Right ventricle myocardium inferior (tissue), 1 donor: ENCODE data around the gene RTP3. TPM values are rescaled to one million over a fixed set of nuclear protein-coding genes. Genes with fewer than 3 reads are reported as not detected.
"Not testable (repeated sequence)": the region's sequence is repeated elsewhere in the genome, so short reads cannot be mapped to it uniquely, and the experiment has no call there.

ENCODE experiments used
- ATAC-seq: fragments of 200-7000 bp; cut with Tn5 transposase; one replicate; pipeline ENCODE4 v1.9.1; 2020; ENCODE audit warnings: mild to moderate bottlenecking, moderate library complexity
- DNase-seq: peaks from one replicate; pipeline ENCODE4 v3.0.0; 2021; ENCODE audit errors: missing footprints
- intact Hi-C: fragments of 100-400 bp; cut with DNase I; formaldehyde crosslinking; loops from one replicate; pipeline ENCODE4 v1.11.0; 2022
- total RNA-seq: library from RNA; stranded (reverse); fragmentation: NEBNext Ultra II Directional; extraction: Animal tissue kit (Norgen Biotek cat#: 25700); gene quantifications from one replicate; pipeline ENCODE4 v1.2.1, GENCODE V29; 2021
- donor health status: DM: no; HTN: yes; CAD: no; lungs with severe emphysema.

The RTP3 gene
- total RNA-seq, 1 donor from 2014 or later = not detected

DNA sequence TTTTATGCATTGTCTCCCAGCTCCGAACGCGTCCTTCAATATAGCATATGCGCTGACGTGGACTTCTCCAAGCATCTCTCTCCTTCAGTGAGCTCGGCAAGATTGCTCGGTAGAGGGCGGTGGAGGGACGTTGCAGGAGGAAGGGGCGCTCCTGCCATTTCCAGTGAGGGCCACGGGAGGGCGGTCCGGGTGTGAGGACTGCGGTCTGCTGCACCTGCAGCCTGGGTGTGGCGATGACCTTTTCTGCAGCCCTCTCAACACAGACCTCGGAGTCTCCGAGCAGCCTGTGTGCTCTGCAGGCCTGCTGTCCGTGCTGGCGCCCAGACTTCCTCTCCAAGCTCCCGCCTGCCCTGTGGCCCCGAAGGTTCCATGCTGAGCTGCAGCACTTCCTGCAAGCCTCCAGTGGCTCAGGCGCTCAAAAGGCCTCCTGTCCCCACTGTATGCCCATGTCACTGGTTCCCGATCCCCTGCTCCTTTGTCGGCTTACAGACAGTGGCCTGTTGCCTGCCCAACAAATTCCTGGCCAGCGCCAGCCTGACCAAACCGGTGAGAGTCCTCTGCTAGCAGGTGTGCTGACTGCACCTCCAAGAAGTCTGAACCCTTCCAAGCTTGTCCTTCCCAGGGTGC is 8.9 kb upstream of the RTP3 start:
- ATAC-seq (peak; percentile 91), DNase-seq (peak; percentile 94)
- intact Hi-C loops = loop anchor here (2.0 to 5.0 kb wide), 2 partner anchors 68 to 140 kb away; no protein-coding TSS in a partner anchor

DNA sequence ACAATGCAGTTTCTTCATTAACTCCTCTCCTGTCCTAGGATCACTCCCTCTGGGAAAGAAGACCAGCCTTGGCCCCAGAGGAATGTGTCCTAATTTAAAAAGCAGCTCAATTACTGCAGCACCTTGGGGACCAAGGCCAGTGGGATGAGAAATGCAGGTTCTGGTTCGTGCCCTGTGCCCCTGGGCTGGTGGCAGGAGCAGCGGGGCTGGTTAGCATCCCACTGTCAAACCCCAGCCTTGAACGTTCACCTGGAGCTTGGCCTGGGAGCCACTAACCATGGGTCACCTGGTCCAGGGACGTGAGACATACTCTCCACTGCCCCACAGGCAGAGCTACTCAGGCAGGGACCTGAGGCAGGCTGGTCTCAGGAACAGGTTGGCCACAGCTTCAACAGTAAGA is 8.4 kb upstream of the RTP3 start:
- no peak for ATAC-seq

DNA sequence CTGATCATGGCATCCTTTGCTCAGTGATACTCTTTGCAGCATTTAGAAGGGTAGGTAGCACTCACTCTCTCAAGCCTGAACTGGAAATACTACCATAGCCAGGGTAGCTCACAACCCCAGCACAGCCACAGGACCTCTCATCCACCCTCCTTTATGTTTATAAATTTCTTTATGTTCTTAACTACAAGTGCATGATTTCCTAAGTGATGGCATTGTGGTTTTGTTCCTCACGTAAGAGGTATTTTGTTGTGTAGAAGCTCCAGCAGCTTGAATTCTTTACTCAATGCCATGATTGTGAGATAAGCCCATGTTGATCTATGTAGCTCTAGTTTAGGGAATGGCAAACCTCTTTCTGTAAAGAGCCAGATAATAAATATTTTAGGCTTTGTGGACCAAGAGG is 7.9 kb upstream of the RTP3 start:
- ATAC-seq (no peak), DNase-seq (no peak)
- intact Hi-C loops = loop anchor here (2.0 to 5.0 kb wide), 3 partner anchors 67 to 139 kb away; no protein-coding TSS in a partner anchor

More for the DNA sequence above, 8.4 kb upstream of the RTP3 start:
- intact Hi-C loops = loop anchor here (2.0 to 5.0 kb wide), 2 partner anchors 68 to 139 kb away; no protein-coding TSS in a partner anchor
- no peak for DNase-seq

DNA sequence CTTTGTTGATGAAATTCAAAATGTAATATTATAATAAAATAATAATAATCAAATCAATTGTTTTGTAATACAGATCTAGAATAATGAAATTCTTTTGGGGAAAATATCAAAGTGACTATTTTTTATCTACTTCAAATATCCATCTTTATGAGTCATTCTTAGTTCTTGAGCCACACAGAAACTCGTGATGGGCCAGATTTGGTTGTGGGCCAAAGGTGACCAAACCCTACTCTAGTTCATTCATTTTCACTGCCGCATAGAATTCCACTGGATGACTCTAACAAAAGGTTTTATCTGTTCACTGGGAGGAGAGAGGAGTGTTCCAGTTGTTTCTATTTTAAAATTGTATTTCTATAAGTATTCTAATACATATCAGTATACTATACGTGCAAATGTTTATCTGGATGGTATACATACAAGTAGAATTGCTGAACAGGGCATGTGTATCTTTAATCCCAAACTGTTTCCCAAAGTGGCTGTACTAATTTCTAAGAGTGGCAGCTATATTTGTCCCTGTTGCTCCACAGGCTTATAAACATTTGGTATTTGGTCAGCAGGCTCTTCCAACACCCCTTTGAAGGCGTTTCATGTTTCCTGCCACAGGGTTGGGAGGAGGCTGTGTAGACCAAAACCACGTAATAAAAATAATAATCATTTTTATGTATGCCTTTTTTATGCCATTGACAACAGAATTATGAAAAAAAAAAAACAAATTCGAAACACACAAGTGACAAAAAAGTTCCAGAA is 7.3 kb upstream of the RTP3 start:
- DNase-seq (no peak), ATAC-seq (peak; percentile 74)
- intact Hi-C loops = loop anchor here (2.0 kb wide), 1 partner anchor 74 kb away; no protein-coding TSS in a partner anchor

DNA sequence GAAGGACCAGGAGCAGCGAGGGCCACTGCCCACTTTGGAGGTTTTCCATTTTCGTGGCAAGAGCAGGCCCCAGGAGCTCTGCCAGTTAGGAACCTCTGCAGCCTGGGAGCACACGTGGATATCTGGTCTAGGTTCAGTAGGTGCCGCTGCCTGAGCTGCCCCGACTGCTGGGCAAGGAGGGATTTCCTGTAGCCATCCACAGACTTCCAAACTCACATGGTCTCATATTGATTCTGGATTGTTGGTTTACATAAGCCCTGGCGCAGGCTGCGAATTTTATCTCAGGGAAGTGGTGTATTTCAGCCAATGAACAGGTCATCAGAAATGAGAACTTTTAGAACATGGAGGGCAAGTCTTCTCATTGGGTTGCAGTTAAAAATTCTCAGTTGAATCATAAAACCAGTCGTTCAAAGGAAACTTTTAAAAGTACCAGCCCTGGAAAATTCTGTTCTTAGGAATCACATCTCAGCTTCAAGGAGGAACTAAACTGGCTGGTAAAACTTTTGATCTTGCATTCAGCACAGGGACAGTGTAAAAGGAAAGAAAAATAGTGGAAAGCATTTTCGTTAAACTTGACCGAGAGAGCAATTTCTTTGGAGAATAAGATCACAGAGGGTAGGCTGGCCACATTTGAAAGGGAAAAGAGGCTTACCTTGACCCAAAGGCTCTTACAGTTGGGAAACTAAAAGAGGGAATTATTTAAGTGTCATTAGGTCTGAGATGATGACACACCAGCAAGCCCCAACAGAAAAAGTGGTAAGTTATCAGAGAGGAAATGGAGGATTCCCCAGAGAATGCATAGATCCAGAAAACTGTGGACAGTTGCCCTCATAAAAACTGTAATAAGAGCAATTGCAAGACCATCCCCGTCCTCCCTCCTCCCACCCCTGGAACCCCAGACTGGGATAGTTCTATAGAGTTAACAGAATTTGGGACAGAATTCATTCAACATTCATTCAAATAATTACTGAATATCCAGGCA is 6.4 kb upstream of the RTP3 start:
- intact Hi-C loops = loop anchor here (2.0 kb wide), 1 partner anchor 73 kb away; no protein-coding TSS in a partner anchor
- ATAC-seq (peak; percentile 42), DNase-seq (no peak)

DNA sequence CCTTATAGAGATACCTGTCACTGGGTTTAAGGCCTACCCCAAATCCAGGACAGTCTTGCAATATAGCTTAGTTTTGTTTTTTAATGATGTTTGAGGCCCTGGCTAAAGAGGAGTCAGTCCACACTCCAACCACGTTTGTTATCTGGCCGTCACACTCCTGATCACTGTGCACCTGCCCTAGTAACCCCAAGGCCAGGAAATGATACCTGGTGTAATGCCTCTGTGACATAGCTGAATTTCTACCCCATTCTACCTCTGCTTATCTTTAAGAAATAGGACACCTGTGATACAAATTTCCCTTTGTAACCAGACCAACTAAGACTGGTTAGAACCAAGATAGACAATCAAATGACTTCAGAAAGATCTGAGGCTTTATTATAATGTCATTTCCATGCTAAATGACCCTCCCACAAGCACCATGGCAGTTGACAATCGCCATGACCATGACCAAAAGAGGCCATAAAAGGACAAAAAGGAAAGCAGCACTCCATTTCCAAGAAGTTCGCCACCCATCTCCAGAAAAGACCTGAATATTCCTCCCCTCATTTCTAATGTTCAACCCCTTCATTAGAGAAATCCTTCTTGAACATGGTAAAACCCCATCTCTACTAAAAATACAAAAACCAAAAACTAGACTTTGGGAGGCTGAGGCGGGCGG is 4.8 kb upstream of the RTP3 start:
- intact Hi-C loops = no loop called here
- ATAC-seq (no peak), DNase-seq (no peak)

DNA sequence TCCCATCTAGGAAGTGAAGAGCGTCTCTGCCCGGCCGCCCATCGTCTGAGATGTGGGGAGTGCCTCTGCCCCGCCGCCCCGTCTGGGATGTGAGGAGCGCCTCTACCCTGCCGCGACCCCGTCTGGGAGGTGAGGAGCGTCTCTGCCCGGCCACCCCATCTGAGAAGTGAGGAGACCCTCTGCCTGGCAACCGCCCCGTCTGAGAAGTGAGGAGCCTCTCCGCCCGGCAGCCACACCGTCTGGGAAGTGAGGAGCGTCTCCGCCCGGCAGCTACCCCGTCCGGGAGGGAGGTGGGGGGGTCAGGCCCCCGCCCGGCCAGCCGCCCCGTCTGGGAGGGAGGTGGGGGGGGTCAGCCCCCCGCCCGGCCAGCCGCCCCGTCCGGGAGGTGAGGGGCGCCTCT is 3.3 kb upstream of the RTP3 start:
- not testable (repeated sequence) for ATAC-seq

DNA sequence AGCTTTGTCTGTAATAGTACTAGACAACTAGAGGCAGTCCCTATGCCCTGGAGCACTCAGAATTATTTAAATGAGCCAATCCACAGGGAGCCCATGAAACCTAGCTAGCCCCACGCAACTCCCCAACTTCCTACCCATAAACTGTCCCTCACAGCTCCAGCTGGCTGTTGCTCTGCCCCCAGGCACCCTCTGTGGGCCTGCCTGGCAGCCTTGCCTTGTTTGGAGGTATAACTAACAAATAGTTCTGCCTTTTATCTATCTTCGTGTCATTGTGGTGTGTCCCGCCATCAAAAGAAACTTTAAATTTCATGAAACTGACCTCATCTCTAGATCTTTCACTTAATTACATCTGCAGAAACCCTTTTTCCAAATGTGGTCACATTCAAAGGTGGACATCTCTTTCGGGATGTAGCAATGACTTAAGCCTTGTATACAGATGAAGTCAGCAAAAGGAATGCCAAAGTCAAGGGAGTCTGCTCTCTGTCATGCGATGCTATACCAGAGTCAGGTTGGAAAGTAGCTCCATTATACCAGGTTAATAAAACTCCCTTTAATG is 1.8 kb upstream of the RTP3 start:
- ATAC-seq (no peak), DNase-seq (no peak)
- intact Hi-C loops = no loop called here

More for the DNA sequence above, 3.3 kb upstream of the RTP3 start:
- DNase-seq, intact Hi-C loops: not testable (repeated sequence)

DNA sequence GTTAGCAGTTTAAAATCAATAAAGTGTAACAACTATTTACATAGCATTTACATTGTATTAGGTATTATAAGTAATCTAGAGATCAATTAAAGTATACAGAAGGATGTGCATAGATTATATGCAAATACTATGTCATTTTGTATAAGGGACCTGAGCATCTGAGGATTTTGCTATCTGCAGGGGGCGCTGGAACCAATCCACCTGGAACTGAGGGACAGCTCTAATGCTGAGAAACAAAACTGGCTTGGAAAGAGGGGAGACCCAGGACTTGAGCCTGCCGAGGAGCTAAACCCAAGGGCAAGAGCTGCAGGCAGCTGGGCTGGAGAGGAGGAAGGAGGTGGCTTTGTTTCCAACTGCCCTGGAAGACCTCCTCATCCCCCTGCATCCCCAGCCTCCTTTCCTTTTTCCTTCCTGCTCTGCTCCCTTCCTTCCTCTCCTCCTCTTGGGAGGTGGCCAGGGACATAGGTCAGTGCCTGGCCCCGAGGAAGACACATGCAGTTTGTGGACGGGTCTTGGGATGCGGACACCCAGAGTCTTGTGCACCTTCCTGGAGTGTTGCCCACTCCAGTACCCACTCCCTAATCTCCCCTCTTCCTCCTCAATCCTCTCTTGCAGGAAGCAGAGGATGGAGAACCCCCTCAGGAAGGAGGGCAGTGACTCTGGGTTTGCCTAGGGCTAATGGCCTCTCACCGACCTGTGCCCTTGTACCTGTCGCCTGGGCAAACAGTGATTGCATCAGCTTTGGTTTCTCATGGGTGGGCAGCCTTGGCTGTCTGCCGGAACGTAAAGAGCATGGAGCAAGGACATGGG is 825 bp upstream of the RTP3 start:
- DNase-seq (no peak), ATAC-seq (no peak)
- intact Hi-C loops = no loop called here

DNA sequence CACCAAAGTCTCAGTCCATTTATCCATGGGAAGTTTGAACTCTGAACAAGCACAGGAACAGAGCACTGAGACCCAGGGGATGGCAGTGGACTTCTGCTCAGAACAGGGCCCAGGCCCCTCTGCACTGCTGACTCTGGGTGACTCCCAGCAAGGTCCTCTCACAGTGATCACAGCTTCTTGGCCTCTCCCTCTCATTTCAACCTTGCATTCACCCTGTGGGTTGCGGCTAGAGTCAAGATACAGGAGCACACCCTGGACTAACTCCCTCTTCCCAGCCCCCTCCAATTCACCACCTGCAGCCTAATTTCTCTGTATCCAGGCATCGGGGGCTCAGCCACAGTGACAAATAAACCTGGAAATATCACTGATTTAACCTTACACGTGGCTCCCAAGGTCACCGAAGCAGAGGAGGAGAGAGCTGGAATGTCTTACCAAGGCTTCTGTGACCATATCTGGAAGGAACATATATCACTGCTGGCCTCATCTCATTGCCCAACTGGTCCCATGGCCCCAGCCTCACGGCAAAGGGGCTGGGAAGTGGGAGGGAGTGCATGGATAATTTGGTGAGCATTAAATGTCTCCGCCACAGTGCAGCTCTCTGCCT is 1.2 kb downstream of the RTP3 start:
- intact Hi-C loops = no loop called here
- ATAC-seq (peak; percentile 27), DNase-seq (no peak)

DNA sequence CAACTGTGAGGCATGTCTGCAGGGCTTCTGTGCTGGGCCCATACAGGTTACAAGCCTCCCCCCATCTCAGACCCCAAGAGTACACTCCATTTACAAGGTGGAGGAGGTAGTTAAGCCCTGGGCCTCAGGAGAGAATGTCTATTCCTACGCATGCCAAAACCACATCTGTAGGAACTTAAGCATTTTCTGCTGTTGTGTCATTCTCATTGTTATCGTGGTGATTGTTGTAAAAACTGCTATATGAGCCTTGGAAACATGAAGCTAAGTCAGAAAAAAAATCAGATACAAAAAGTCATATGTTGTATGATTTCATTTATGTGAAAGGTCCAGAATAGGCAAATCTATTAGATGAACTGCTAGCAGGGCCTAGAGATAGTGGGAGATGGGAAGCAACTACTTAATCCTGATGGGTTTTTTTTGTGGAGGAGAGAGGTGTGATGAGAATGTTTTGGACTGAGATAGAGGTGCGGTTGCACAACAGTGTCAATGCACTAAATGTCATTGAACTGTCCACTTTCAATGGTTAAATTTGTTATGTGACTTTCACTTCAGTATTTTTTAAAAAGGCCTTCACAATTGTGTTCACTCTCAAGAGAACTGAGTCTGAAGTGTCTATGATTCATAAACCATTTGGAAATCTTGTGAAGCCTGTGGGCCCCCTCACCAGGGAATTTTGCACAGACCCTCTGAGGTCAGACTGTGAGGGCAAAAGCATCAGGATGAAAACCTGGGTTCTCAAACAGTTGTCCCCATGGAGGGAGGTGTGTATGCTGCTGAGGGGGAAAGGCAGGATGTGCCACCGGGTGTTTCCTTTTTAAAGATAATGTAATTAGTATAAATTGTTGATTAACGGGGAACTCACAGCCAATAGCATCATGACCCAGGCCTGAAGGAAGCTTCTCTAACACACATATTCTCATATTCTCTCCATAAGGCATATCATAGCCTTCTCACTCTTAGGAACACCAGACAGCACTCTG is 3.2 kb downstream of the RTP3 start:
- ATAC-seq = no peak
- DNase-seq = no peak
- intact Hi-C loops = no loop called here

DNA sequence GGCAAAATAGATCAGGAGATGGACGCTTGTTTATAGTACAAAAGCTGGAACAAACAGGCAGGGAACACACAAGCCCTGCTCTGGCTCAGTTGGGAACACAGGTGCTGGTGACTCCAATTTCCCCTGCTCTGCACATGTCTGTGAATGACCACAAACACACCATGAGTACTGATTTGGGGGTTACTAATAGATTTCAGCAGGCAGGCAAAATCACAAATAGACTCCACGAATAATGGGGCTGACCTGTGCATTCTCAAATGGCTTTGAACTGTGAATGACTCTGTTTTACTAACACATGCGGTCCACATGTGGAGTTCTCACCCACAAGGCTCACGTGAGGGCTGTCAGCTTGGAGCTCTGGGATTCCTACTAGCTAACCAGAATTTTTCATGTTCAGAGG is 3.9 kb downstream of the RTP3 start:
- ATAC-seq (no peak), DNase-seq (no peak)
- intact Hi-C loops = no loop called here

DNA sequence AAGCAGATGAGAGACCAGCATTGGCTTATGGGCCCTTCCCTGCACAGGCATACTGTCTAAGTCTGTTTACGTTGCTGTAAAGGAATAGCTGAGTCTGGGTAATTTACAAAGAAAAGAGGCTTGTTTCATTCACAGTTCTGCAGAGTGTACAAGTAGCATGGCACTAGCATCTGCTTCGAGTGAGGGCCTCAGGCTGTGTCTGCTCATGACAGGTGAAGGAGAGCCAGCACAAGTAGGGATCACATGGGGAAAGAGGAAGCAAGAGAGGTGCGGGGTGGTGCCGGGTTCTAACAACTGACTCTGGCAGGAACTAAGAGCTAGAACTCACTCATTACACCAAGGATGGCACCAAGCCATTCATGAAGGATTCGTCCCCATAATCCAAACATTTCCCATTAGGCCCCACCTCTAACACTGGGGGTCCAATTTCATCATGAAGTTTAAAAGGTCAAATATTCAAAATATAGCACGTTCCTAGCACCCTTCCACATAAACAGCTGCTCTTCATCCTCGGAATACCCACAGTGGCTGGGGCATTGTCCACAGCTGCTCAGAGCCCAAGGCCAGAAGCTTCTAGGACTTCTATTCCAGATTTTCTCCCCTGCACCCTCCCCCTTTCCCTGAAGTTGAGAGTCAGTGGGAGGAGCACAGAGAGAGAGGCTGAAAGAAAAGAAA is 5.6 kb downstream of the RTP3 start:
- no peak for ATAC-seq
- intact Hi-C loops = no loop called here
- DNase-seq = no peak

DNA sequence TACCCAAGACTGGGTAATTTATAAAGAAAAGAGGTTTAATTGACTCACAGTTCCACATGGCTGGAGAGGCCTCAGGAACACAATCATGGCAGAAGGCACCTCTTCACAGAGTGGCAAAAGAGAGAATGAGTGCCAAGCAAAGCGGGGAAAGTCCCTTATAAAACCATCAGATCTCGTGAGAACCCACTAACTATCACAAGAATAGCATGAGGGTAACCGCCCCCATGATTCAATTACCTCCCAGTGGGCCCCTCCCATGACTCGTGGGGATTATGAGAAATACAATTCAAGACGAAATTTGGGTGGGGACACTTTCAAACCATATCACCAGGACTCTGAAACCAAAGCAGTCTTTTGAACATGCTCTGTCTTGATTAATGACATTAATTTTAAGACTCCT is 7.0 kb downstream of the RTP3 start:
- ATAC-seq = no peak
- DNase-seq = no peak
- intact Hi-C loops = no loop called here

DNA sequence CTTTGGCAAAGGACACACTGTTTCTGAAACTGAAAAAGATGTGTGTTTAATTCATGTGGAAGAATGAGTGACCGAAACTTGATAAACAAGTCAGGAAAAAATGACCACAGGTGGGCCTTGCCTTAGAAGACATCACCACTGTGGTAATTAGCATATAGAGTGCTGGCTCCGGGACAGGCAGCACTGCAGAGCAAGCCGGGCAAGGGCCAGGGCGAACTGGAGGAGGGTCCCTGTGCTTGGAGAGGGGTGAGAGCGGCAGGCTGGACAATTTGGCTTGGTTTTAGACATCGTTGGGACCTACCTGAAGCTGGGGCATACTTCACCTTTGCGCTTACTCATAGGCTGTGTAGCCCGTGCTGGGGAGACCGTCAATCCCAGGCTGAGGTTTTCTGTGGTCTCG is 8.2 kb downstream of the RTP3 start:
- DNase-seq (no peak), ATAC-seq (no peak)
- intact Hi-C loops = no loop called here
